ENCODE data around the gene POLR1E.

The POLR1E gene, protein sequence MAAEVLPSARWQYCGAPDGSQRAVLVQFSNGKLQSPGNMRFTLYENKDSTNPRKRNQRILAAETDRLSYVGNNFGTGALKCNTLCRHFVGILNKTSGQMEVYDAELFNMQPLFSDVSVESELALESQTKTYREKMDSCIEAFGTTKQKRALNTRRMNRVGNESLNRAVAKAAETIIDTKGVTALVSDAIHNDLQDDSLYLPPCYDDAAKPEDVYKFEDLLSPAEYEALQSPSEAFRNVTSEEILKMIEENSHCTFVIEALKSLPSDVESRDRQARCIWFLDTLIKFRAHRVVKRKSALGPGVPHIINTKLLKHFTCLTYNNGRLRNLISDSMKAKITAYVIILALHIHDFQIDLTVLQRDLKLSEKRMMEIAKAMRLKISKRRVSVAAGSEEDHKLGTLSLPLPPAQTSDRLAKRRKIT

DNA sequence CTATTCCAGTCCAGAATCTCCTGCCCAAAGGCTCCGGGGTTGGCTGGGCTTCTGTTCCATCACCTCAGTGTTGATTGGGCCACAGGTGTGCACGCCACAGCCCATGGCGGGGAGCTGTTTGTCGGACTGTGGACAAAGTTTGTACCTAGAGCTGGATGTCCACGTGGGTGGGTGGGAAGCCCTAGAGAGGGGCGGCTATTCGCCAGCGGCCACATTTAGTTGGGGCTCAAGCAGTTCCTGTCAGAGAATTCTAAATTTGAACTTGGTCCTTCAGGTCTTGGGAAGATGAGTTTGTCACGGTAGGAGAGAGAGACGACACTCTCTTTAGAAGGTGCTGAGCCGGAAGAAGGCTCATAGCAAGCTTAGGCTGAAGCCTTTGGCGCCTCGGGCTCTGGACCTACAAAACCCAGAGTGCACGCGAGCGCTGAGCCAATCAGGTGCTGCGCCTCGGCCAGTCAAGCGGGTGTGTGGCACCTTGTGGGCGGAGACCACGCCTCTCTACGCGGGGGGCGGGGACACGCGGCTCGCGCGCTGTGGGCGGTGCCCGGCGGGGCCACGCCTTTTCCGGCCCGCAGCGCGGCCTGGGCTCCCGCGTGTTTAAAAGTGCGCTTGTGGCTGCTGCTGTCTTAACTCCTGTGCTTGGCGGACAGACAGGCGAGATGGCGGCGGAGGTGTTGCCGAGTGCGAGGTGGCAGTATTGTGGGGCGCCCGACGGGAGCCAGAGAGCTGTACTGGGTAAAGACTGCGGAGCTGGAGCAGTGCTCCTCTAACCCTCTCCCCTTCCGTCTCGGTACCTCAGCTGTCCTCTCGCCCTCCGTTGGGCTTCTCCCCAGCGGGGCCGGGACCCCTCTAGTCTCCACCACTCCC lies at the start of gene POLR1E:
POLR1E (plus strand) TSS at position 560 of the 867 bp plus-strand sequence; CDS start at position 660, 100 bp downstream.
- DNase-seq, result peak; percentile 92

DNA sequence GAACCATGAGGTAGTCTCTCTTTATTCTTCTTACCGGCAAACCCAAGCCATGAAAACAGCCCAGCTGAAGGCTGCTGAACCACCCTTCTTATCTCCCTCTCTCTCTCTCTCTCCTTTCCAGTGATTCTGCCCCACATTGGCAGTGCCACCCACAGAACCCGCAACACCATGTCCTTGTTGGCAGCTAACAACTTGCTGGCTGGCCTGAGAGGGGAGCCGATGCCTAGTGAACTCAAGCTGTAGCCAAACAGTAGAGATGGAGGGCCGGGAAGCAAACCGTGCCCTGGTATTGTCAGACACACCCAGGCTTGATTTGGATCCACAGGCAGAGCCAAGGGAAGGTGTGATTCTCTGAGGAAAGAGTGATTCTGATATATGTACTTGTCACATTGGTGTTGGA lies 49.2 kb upstream of the POLR1E start:
- peak; percentile 24 for DNase-seq

GRCh38 chr9:37437010-37437409 lies 48.7 kb upstream of the POLR1E start:
- no peak for DNase-seq

DNA sequence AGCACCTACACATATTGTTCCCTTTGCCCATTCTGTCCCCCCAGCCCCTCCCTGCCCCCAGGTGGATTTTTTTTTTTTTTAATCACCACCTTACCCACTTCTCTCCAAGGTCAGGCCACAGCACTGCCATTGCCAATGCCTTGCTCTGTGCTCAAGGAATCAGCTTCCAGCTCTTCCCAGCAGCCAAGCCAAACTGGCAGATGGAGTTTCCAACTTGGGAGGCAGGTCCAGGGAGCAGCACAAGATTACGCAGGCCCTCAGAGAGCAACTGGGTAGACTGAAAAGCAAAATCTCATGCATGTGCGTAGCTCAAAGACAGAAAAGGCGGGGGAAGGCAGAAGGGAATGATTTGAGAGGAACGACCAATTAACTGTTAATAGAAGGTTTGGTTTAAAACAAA lies 48.1 kb upstream of the POLR1E start:
- DNase-seq, result peak; percentile 25

- no peak for DNase-seq
These were observed 47.4 kb upstream of the POLR1E start for GRCh38 chr9:37438359-37438758.

GRCh38 chr9:37441776-37442370 lies 43.9 kb upstream of the POLR1E start:
- no peak for DNase-seq

DNA sequence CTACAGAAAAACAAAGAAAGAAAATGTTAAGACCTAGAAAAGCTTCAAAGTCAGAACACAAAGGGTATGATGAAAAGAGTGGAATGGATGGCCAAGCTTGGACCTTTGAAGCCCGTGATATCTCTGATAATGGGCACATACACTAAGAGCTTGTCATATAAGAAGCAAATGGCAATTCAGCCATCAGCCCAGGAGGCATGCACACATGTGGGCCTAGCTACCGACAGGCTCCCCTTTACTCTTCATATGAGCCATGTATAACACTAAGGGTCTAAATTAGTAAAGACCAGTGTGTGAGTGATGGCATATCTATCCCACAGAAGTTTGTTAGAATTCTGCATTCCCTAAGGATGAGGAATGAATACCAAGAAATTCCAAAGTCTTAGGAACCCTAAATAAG lies 43.2 kb upstream of the POLR1E start:
- no peak for DNase-seq

DNA sequence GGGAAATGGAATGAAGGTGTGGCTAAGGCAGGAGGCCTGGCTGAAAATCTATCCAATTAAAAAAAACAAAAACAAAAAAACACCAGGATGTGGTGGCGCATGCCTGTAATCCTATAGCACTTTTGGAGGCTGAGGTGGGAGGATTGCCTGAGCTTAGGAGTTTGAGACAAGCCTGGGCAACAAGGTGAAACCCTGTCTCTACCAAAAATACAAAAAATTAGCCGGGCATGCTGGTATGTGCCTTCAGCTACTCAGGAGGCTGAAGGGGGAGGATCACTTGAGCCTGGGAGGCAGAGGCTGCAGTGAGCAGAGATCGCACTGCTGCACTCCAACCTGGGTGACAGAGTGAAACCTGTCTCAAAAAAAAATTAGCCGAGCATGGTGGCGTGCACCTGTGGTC lies 42.2 kb upstream of the POLR1E start:
- no peak for DNase-seq

- DNase-seq, result no peak
These were observed 40.9 kb upstream of the POLR1E start for GRCh38 chr9:37444890-37445289.

- DNase-seq, result no peak
These were observed 39.9 kb upstream of the POLR1E start for GRCh38 chr9:37445832-37446231.

GRCh38 chr9:37446401-37446800 lies 39.3 kb upstream of the POLR1E start:
- DNase-seq, result no peak

DNA sequence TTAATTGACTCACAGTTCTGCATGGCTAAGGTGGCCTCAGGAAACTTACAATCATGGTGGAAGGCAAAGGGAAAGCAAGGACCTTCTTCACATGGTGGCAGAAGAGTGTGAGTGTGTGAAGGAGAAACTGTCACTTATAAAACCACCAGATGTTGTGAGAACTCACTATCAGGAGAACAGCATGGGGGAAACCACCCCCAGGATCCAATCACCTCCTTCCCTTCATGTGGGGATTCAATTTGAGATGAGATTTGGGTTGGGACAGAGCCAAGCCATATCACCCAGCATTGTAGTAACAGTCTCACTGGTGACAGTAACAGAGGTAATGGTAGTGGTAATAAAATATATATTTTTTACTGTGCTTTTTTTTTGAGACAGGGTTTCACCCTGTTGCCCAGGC lies 38.6 kb upstream of the POLR1E start:
- DNase-seq, result no peak

DNA sequence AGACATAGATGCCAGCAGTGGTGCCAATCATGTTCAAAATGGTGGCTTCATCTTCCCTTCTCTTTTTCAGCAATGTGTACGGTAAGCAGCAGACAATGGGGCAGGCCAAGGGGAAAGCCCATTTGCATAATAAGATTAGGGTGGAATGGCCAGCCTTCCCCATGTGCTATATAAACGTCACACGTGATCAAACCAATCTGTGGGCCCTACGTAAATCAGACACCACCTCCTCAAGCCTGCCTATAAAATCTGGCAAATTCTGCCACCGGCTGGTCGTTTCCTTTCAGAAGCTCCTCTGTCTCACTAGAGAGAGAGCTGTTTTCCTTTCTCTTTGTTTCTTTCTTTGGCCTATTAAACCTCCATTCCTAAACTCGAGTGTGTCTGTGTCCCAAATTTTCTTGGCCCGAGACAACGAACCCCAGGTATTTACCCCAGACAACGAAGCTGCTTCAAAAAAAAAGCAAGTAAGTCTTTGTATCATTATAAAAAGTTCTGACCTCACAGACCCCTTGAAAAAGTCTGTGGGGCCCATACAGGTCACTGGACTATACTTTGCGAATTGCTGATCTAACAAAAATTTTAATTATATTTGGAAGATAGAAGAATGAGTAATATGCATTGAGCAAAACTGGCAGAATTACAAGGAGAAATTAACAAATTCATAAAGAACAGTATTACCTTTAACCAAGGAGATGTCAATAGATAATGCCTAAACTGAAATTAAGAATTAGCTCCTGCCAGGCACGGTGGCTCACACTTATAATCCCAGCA lies 35.7 kb upstream of the POLR1E start:
- peak; percentile 85 for DNase-seq

DNA sequence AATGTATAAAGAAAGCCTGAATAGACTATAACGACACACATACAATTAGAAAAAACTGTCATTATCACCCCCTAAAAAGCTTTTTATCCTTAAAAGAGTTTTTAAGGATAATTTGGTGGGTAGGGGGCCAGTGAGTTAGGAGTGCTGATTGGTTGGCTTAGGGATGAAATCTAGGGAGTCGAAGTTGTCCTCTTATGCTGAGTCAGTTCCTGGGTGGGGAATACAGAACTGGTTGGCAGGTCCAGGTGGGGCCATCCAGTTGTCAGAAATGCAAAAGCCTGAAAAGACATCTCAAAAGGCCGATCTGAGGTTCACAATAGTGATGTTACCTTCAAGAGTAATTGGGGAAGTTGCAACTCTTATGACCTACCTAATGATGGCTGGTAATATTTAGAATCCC lies 34.1 kb upstream of the POLR1E start:
- DNase-seq, result no peak

DNA sequence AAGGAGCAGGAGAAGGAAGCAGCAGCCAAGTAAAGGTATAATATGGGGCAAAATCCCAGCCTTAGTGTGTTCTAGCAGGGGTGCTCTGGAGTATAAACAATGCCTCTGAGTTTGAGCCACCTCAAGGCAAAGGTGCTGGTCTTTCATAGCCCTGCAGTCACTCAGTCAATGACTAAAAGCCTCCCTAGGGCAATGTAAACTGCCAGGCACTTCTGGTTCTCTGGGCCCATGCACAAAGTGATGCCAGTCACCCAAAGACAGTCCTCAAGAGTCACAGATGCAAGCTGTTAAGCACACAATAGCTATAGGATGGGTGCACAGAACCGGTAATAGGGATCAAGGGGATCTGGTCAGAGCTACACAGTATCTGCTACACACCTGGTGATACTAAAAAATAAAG lies 33.1 kb upstream of the POLR1E start:
- DNase-seq, result no peak

DNA sequence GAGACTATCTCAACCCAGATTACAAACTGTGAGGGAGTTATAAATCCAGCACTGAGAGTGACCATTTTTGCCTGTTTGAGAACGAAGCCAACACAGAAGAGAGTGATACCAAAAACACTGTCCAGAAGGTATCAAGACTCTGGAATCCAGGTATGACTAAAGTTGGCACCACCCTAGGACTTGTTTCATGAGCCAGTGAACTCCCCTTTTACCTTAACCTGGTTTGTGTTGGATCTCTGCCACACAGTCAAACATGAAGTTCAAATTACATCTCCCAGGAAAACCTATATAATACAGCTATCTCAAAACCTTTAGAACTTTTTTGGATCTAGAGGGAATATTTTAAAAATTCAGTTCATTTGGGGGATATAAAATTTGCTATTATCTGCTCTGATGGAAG lies 31.9 kb upstream of the POLR1E start:
- DNase-seq, result no peak

- DNase-seq, result no peak
These were observed 31.5 kb upstream of the POLR1E start for GRCh38 chr9:37454238-37454637.

GRCh38 chr9:37455884-37456647 lies 29.7 kb upstream of the POLR1E start:
- DNase-seq, result no peak

- DNase-seq, result no peak
These were observed 28.9 kb upstream of the POLR1E start for GRCh38 chr9:37456817-37457216.

- no peak for DNase-seq
These were observed 21.7 kb upstream of the POLR1E start for GRCh38 chr9:37464006-37464405.

- DNase-seq, result peak; percentile 77
These were observed 21.1 kb upstream of the POLR1E start for GRCh38 chr9:37464426-37465248.
